NCI-H1417 (cell line): ENCODE results near the gene SH3BP5.

ENCODE experiments used
- DNase-seq, 3 experiments: peaks; one replicate each; lab custom pipeline; 2025; lab: John Stamatoyannopoulos, UW

The SH3BP5 gene

DNA sequence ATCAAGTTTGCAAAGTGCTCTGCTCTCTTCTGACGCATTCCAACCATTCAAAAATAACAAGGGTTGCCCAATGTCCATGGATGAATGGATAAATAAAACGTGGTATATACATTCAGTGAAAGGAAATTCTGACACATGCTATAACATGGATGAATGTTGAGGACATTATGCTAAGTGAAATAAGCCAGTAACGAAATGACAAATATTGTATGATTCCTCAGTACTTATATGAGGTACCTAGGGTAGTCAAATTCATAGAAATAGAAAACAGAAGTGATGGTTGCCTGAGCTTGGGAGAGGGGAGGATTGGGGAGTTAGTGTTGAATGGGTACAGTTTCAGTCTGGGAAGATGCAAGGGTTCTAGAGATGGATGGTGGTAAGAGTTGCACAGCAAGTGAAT lies 33.9 kb downstream of the SH3BP5 start:
- no peak for DNase-seq

DNA sequence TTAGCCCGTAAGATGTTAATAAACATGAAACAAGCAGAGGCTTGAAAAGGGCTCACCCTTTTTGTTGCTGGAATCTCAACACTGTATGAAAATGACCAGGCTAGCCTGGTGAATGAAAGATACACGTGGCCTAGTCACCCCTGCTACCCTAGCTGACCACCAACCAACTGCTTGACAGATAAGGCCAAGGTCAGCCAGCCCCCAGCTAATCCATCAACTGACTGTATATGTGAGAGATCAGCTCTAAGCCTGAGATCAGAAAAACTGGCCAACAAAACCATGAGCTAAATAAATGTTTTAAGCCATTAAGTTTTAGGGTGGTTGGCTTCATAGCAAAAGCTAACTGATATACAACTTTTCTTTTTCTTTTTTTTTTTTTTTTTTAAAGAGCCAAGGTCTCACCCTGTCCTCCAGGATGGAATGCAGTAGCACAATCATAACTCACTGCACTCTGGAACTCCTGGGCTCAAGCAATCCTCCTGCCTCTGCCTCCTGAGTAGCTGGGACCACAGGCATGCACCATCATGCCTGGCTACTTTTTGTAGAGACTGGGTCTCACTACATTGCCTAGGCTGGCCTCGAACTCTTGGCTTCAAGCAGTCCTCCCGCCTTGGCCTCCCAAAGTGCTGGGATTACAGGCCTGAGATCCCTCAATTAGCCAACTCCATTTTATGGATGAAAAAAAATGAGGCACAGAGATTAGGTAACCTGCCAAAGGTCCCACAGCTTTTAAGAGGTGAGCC lies 34.6 kb downstream of the SH3BP5 start:
- no peak for DNase-seq

DNA sequence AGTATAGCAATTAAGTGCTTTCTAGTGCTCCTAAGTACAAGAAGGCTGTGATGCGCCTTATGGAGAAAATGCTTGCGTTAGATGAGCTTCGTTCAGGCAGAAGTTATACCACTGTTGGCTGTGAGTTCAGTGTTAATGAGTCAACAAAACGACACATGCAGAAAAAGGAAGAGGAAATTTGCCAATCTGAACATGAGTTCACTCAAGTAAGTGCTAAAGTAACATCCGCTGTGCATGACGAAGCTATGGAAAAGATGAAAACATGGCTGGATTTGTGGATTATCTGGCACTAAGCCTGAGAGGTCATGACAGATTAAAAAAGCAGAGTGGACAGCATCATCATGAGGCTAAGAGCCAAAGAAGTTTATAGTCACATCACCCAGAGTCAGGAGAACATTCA lies 36.9 kb downstream of the SH3BP5 start:
- DNase-seq: no peak

DNA sequence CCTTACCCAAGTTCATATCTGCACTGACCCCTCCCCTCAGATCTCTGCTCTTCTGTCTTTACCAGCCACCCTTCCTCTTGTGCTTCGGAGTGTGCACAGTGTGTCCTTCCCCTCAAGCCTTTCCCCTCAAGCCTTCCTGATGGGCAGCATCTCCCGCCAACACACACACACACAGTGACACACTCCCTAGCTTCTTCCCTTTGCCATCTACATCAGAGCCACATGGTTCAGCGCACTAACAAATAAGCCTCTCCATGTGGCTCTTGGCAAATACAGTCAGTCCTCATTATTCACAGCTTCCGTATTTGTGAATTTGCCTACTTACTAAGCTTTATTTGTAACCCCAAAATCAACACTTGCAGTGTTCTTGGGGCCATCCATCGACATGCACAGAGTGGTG lies 37.5 kb downstream of the SH3BP5 start:
- DNase-seq: no peak

DNA sequence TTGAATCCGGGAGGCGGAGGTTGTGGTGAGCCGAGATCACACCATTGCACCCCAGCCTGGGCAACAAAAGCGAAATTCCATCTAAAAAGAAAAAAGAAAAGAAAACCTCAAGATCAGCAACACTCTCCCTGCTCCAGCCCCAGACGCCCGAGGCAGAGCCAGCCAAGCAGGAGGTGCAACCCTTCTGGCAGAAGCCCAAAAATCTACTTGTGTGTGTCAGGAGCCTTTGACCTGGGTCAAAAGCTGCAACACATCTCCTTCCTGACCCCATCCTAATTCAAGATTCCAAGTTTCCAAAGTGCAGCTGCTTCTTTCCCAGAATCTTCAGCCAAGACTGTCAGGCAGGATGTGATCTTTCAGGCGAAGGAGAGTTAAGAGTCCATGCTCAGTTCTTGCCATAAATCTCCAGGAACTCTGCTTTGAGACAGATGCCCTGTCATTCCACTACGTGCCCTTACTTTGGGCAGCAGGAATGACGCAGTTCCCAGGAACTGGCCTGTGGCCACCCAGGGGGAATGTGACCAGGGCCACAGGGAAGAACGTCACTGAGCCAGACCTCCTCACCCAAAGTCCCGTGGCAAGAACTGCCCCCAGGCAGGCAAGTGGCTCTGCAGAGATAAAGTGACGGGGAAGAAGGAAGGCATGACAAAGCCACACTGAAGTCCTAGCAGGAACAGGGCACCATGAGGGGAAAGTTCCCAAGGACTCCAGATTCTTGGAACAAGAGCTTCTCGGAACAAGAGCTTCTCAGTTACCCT lies 39.4 kb downstream of the SH3BP5 start:
- DNase-seq: no peak

DNA sequence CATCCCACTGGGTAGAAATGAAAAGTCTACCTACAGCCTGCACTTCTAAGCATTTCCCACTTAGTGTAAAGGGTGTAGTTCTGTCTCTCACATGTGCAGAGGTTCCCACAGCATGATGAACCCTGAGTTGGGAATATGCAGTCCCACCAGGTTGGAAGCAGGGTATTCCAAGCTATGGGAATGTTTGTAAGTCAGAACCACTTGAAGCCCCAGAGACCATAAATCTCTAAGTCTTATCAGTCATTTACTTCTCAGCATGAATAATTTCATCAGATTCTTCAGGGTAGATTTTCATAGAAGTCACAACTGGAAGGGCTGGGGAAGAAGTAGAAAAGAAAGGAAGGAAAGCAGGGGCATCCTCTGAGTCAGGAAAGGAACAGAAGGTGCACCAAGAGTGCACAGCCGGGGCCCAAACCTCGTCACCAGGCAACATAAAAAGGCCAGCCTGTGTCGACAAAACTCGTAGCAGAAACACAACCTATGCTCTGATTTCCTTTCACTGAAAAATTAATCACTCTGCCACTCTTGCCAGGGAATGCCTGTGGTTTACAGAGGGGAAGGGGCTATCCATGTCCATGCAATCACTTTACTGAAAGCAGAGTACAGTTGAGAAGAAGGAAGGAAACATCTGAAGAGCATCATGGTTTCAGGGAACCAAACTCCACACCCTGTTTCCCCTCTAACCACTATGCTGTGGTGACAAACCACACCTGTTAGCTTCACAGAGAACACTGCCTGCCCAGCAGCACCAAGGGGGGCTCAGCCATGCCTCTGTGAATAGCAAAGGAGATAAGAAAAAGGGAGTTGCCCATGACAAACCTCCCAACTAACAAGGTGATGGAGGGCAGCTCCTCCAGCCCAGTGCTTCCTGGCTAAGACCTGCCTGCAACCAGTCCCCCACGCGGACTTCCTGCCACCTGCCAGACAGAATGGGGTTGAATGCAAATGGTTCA lies 40.5 kb downstream of the SH3BP5 start:
- DNase-seq: no peak

DNA sequence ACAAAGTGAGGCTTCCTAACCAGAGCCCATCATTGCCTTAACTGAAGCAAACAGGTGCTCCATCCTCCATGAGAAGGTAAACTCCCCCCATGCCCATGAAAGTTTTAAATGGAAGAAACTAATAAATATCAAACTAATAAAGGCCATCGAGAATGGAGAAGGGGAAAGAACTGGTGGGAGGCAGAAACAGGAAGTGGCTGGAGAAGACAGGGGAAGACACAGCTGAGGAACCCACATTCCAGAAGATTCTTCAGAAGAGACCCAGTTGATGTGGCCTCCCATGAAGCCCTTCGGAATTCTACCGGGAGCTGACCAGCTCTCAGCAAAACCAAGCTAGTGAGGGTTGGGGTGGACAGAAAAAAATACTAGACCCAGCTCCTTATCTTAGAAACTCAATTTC lies 41.6 kb downstream of the SH3BP5 start:
- no peak for DNase-seq

DNA sequence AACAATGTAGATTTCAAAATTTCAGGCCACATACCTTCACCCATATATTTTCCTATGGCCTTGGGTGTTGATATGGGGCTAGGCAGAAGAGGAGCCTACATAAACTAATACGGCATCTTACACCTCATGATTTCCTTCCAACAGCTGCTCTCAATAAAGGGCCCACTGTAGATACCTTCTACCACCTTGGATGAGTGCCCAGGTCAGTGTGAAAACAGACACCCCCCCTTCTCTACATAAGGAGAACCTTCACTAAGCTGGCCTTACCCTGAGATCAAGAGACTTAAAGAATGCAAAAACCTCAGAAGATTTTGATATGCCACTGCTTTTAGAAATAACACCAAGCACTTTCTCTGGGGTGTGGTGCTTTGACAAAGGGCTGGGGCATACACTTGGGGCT lies 42.7 kb downstream of the SH3BP5 start:
- DNase-seq: no peak

DNA sequence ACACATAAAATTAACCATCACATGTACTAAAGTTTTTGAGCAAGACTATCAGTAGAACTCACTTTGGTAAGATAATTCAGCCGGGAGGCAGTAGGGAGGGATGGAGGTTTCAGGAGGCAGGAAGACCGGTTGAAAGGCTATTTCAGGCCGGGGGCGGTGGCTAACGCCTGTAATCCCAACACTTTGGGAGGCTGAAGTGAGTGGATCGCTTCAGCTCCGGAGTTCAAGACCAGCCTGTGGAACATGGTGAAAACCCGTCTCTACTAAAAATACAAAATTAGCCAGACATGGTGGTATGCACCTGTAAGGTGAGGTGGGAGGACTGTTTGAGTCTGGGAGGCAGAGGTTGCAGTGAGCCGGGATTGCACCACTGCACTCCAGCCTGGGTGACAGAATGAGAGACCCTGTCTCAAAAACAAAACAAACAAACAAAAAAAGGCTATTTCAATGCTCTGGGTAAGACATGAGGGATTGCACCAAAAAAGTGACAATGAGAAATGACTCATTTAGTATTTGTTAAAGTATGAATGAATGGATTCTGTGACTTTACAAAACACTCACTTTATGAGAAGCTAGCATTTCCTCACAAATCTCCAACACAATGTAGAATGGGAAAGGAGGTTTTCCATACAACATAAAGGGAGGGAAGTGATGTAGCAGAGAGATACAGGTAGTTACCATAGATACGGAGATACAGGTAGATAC lies 43.9 kb downstream of the SH3BP5 start:
- no peak for DNase-seq

DNA sequence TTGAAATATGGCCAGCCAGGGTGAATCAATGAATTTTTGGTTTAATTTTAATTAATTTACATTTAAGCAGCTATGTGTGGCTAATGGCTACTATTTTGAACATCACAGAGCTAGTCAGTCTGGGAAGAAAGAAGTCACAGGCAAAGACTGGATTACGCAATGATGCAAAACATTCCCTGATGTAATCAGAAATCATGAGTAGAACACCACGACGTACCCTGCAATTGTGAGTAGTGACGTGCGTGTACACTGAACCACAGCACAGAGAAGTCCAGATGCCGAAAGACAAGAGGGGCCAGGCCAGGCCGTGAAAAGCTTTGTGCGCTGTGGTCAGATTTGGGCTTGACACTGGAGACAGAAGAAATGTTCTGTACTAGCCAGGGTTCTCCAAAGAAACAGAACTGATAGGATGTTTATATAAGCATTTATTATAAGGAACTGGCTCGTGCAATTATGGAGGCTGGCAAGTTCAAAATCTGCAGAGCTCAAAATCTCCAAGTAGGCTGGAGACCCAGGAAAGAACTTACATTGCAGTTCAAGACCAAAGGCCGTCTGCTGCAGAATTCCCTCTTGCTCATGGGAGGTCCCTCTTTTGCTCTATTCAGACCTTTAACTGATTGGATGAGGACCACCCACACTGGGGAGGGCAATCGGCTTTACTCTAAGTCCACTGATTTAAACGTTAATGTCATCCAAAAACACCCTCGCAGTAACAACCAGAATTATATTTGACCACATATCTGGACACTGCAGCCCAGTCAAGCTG lies 44.6 kb downstream of the SH3BP5 start:
- no peak for DNase-seq

DNA sequence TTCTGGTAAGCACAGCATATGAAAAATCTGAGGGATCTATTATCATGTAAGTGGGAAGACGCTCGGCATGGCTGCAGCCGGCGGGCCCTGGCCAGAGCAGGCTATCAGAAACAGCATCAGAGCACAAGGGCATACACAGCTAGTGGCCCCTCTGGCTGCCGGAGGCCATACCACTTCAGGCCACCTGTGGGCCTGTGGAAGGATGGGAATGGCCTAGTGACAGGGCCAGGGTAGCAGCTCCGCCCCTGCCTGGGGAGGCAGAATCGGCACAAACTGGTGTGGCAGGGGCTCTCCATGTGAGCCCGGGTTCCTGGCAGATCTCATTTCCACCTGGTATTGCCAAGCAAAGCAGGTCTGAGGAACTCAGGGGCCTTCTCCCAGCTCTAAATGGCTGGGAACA lies 46.4 kb downstream of the SH3BP5 start:
- DNase-seq: no peak

DNA sequence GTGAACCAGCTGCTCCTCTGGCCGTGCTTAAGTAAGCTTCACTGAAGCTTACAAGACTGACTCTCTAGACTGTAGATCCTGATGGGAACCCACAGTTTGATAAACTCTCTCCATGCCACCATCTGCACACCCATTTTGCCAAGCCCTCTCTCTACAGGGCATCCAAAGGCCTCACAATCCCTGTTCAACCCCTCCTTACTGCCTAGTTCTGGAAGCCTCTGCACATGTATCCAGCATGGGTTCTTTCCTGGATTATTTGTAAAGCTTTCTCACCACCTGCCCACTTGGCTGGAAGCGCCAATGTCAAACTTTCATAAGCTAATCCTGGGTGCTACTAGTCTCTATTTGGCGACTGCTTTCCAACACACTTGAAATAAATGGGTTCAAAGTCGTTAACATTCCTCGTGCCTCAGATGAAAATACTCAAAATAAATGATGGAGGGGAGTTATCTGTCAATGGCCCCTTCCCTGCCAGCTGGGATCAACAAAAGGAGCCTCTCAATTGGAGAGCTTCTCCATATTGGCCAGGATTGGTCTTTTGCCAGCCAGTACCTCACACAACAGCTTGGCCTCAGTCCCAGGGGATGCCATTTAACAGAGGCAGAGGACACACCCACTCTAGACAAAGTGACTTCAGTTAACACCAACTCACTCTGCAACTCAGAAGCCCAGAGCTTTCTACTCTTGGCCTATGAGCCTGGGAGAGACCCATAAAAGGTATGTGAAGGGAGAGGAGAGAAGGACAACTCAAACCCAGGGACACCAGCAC lies 48.1 kb downstream of the SH3BP5 start:
- peak; percentile 13 to 91 (median 69) for DNase-seq

DNA sequence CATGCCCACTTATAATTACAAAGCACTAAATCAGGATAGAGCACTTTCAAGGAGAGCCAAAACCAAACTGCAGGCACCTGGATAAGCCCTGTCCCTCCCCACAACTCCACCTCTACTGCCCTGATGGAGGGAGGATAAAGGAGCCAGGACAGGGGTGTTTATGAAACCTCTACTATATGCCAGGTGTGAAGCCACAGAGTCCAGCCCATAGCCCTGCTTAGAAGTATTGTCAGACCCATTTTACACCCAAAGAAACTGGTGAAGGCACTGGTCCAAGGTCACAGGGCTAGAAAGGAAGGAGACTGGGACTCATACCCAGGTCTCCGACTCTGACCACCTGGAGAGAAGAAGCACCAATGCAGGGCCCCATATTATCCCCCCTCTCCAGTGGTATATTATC lies 48.7 kb downstream of the SH3BP5 start:
- DNase-seq: no peak

DNA sequence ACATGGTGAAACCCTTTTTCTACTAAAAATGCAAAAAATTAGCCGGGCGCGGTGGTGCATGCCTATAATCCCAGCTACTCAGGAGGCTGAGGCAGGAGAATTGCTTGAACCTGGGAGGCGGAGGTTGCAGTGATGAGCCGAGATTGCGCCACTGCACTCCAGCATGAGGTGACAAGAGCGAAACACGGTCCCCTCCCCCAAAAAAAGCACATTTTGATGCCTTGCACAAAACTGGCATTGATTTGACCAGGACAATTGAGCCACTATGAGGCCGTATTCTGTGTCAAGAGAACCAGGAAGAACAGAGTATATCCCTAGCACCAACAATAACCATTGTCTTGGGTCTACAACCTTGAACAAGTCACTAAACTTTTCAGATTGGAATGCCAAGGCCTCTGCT lies 50.6 kb downstream of the SH3BP5 start:
- DNase-seq: no peak

DNA sequence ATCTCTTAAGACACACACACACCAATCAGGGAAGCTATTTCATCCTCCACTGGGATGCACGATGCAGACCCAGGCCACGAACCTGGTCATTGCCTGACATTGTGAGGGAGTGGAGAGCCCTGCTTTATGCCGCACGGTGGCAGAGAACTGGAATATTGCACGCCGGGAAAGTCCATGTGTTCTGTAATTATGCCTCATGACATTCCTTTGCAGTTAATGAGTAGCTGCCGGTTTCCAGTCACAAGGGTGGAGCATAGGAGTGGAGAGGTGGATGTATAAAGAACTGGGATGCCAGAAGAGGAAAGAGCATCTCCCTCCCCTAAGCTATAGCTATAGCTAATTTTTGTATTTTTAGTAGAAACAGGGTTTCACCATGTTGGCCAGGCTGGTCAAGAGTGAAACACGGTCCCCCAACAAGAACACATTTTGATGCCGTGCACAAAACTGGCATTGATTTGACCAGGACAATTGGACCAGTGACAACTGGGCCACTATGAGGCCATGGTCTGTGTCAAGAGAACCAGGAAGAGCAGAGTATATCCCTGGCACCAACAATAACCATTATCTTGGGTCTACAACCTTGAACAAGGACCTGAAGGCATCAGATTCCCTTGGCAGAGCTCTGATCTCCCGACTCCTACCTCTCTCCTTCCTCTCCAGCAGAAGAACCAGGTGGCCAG lies 51.4 kb downstream of the SH3BP5 start:
- no peak for DNase-seq

DNA sequence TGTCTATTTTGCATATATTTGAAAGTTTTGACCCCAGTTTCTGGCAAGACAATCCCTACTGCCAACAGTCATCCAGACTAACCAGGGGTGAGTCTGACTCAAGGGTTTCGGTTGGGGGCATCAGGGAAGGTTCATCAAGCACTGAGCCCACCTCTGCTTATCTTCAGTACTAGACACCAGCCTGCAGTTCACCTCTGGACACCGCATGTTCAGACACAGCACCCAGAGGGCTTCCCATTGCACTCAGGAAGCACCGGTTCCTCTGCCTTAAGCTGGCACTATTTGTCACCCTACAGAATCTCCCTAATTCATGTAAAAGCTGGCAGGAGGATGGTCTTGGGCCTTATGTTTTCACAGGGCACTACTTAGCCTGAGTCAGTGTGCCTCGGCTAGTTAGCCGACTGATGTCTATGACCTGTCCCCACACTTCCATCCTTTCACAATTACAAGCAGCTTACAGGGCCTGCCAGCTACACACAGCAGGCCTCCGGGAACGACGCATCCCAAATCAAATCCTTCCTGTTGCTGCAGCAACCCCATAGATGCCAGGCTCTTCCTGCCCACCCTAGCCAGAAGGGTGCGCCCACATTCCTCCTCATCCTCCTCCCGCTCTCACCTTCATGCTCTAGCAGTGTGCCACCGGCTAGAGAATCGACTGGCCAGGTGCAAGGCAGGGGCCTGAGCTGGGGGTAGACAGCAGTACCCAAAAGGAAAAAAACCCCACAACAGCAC lies 52.5 kb downstream of the SH3BP5 start:
- DNase-seq: no peak

DNA sequence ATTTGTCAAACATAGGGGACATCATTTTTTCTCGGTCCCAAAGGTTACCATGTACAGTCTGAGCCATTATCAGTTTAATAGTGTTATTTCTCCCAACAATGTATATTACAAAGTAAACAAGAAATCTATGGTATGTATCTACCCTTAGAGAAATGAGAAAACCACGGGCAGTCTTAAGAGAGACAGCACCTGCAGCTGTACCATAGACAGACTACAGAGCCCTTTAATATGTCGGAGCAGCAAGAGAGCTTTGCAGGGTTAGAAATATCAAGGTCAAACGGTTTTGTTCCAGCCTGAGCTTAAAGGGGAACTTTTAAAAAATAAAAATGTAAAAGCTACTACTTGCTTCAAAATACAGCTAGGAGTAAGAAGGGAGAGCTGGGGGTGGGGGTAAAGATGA lies 53.2 kb downstream of the SH3BP5 start:
- DNase-seq: no peak

DNA sequence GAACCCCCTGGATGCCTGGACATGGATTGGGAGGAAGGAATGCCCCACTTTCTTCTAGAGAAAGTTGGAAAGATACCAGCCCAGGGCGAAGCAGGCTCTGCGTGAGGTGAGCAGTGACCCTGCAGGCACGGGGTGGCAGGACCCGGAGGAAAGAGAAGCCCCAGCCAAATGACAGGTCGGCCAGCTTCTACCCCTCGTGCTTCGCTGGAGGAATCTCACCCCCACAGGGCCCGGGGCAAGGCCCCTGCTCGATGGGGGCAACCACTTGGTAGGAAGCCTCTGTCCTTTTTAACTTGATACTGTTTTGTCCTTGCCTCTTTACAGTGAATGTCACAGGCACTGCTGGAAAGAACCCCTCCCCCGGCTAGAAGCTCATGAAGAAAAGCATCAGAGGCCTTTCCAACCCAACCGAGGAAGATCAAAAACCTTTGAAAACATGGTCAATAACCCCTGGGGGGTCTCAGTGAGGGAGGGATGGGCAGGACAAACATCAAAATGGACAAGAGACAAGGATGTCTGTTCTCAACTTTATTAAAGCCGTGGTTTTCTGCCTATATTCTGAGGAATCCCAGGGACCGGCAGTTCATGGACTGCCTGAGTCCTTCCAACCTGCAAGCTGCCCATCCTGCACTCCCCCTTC lies 54.4 kb downstream of the SH3BP5 start:
- DNase-seq: no peak
